Hepatic stellate cell (primary cell): ENCODE measurements around the gene NBDY.
"Not testable (repeated sequence)": the region's sequence is repeated elsewhere in the genome, so short reads cannot be mapped to it uniquely, and the experiment has no call there.

Experiments used
- DNase-seq: peaks from one replicate; pipeline ENCODE4 v3.0.0; 2011; ENCODE audit warnings: low spot score

NBDY gene

DNA sequence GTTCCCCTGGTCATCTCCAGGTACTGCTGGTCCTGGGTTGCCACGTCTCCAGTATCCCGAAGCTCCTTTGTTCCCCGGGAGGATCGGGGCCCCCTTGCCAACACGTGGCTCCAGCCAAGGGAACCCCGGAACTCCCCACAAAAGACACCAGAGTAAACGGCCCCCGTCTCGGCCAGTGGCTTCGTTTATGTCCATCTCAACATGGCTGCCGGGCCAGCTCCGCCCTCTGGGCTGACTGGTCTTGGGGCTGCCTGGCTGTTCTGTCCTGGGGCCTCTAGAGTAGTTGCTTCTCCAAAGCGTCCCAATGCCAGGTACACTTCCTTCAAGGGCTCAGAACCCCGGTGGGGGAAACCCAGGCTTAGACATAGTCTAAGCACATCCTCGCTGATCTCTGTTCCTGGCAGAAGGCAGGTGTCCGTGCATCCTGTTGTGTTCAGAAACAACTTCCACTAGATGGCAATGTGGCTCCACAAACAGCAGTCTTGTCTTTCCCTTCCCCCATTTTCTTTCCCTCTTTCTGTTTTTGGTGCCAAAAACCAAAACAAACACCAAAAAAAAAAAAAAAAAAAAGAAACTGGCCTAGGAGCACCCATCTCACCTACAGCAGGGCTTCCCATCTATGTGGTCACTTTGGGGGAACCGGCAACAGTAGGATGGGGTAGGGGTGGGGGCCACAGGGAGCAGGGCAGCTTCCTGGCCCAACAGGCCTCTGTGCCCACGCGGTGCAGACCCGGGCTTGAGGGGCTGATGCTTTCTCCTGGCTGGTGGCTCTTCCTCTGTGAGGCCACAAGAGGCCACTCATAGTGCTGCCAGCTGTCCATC, 35.3 kb downstream of the NBDY start:
- peak; percentile 83 for DNase-seq

DNA sequence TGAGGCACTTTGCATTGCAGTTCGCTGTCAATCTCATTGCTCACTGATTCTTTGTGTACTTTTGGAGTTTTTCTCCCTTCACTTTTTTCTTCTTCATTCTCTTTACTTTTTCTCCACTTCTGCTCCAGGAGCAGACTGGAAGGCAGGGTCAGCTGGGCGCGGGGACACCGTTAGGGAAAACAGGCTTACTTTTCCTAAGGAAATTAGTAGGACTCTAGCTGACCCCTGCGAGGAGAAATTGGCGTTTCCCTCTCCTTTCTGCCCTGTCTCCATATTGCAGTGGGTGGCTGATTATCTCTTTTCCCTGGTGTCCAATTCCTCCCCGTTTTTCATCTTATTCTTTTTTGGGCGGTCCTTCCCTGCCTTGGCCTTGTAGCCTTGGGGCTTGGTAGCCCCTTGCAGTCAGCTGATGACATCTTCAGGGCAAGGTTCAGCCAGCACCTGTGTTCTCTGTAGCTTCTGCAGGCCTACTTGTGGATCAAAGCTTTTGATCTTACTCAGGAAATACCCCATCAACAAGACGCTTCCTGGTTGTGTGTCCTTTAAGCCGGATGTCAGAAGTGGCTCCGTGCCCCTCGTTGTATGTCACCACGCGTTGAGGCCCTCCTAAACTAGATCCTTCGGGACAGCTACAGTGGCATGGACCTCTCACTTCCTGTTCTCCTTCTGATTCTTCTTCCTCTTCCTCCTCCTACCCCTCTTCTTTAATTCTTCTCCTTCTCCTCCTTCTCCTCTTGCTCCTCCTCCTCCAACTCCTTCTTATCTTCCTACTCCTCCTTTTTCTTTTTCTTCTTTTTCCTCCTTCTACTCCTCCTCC, 36.1 kb downstream of the NBDY start:
- DNase-seq = no peak

DNA sequence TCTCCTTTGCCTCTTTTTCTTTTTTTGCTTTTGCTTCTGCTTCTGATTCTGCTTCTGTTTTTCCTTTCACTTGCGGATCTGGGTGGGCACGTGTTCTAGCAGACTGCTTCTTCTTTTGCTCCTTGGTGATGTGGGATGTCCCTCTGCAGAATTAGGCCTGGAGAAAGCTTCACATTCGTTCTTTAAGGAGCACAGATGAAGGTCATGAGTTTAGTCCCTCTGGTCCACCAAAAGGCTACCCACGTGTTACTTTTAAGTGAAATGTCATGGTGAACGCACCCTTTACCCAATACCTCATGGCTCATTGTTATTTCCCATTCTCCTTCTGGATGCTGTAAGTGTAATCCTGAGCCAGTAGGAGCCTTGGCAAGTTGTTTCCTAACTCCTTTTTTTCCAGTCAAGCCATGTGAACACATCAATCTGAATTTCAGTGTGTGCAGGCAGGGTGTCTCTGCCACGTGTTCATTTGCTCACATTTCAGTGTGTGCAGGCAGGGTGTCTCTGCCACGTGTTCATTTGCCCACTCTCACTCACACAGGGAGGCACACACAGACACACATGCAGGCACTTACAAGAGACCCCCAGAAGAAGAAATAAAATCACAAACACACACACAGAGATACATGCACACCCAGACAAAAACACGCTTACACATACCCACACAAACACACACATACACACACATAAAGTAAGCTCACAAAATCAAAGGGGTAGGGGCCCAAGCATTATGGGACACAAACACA, 36.9 kb downstream of the NBDY start:
- no peak for DNase-seq

DNA sequence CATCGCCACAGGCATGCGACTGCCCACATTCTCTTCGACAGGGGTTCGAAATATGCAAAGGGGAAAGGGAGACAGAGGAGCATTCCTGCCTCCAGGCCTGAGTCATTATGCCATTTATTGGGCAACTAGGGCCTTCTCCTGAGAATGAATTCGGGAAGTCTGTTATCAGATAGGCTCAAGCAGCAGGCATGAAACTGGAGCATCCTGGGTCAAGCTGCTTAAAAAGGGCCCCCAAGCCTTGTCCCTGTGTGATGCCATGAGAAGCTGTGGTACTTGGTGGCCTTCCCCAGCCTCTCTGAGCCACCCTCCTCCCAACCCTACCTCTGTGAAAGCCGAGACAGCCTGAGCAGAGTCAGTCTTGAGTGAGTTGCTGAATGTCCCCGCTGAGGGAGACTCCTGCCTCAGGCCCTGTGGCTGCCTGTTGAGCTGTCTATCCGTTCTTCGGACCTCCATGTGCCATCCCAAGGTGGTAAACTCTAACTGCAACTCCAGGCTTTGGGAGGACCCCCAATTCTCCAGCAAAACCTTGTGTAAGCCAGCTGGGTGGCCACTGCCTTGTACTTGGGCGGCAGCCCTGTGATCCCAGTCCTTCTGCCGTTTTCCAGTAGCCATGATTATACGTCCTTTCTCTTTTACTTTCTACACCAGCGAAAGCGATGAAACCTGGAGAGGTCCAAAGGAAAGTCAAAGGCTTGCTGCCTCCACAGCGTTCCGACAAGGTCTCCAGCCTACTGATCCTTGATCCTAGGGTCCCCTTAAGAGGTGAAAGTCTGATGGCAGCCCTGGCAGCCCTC, 37.7 kb downstream of the NBDY start:
- DNase-seq = peak; percentile 56

DNA sequence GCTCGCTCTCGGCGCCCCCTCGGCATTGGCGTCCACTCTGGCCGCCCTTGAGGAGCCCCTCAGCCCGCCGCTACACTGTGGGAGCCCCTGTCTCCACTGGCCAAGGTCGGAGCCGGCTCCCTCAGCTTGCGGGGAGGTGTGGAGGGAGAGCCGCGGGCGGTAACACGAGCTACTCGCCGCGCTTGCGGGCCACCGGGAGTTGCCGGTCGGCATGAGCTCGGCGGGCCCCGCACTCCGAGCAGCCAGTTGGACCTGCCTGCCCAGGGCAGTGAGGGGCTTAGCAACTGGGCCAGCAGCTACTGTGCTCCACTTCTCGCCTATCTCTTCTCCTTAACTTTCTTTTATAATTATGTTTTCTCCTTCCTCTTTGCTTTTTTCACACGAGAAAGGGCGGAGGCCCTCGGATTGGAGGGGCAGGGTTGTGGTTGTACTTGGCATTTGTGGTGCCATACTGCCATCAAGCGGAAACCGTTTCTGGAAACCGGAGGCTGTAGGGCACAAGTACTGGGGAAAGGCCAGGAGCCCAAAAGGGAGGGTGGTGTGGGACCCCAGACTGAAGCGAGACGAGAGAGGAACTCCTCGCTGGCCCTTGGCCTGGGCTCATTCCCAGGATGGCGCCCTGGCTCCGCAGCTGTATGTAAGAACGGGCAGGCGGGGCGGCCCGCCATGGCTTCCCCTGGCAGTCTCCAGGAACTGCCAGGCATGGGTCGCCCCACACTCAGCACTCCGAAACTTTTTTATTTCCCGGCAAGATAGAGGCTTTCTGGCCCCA, 38.5 kb downstream of the NBDY start:
- not testable (repeated sequence) for DNase-seq

DNA sequence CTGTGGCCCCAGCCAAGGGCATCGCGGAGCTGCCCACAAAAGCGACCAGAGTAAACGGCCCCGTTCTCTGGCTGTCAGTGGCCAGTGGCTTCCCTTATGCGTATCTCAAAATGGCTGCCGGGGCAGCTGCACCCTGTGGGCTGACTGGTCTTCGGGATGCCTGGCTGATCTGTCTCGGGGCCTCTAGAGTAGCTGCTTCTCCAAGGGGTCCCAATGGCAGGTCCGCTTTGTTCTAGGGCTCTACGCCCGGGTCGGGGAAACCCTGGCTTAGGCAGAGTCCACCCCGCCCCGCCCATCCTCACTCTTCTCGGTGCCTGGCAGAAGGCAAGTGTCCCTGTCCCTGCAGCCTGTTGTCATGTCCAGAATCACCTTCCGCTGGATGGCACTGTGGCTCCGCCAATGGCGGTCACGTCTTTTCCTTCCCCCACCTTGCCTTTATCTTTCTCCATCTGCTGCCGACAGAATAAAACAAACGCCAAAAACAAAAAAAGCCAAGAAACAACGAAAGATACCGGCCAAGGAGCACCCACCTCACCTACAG, 39.1 kb downstream of the NBDY start:
- not testable (repeated sequence) for DNase-seq

DNA sequence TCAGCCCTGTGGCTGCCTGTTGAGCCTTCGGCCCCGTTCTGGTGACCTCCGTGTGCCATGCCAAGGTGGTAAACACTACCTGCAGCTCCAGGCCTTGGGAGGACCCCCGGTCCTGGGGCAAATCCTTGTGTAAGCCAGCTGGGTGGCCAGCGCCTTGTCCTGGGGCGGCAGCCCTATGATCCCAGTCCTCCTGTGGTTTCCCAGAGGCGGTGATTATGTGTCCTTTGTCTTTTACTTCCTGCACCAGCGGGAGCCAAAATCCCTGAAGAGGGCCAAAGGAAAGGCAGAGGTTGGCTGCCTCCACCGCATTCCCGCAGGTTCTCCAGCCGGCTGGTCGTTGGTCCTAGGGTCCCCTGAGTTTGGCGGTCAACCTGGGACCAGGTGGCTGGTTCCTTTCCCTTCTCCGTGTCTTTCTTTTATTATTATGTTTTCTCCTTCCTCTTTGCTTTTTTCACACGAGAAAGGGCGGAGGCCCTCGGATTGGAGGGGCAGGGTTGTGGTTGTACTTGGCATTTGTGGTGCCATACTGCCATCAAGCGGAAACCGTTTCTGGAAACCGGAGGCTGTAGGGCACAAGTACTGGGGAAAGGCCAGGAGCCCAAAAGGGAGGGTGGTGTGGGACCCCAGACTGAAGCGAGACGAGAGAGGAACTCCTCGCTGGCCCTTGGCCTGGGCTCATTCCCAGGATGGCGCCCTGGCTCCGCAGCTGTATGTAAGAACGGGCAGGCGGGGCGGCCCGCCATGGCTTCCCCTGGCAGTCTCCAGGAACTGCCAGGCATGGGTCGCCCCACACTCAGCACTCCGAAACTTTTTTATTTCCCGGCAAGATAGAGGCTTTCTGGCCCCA, 43.9 kb downstream of the NBDY start:
- DNase-seq = not testable (repeated sequence)

DNA sequence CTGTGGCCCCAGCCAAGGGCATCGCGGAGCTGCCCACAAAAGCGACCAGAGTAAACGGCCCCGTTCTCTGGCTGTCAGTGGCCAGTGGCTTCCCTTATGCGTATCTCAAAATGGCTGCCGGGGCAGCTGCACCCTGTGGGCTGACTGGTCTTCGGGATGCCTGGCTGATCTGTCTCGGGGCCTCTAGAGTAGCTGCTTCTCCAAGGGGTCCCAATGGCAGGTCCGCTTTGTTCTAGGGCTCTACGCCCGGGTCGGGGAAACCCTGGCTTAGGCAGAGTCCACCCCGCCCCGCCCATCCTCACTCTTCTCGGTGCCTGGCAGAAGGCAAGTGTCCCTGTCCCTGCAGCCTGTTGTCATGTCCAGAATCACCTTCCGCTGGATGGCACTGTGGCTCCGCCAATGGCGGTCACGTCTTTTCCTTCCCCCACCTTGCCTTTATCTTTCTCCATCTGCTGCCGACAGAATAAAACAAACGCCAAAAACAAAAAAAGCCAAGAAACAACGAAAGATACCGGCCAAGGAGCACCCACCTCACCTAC, 44.5 kb downstream of the NBDY start:
- not testable (repeated sequence) for DNase-seq

DNA sequence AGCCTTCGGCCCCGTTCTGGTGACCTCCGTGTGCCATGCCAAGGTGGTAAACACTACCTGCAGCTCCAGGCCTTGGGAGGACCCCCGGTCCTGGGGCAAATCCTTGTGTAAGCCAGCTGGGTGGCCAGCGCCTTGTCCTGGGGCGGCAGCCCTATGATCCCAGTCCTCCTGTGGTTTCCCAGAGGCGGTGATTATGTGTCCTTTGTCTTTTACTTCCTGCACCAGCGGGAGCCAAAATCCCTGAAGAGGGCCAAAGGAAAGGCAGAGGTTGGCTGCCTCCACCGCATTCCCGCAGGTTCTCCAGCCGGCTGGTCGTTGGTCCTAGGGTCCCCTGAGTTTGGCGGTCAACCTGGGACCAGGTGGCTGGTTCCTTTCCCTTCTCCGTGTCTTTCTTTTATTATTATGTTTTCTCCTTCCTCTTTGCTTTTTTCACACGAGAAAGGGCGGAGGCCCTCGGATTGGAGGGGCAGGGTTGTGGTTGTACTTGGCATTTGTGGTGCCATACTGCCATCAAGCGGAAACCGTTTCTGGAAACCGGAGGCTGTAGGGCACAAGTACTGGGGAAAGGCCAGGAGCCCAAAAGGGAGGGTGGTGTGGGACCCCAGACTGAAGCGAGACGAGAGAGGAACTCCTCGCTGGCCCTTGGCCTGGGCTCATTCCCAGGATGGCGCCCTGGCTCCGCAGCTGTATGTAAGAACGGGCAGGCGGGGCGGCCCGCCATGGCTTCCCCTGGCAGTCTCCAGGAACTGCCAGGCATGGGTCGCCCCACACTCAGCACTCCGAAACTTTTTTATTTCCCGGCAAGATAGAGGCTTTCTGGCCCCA, 49.3 kb downstream of the NBDY start:
- DNase-seq = not testable (repeated sequence)

DNA sequence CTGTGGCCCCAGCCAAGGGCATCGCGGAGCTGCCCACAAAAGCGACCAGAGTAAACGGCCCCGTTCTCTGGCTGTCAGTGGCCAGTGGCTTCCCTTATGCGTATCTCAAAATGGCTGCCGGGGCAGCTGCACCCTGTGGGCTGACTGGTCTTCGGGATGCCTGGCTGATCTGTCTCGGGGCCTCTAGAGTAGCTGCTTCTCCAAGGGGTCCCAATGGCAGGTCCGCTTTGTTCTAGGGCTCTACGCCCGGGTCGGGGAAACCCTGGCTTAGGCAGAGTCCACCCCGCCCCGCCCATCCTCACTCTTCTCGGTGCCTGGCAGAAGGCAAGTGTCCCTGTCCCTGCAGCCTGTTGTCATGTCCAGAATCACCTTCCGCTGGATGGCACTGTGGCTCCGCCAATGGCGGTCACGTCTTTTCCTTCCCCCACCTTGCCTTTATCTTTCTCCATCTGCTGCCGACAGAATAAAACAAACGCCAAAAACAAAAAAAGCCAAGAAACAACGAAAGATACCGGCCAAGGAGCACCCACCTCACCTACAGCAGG, 50.0 kb downstream of the NBDY start:
- DNase-seq = not testable (repeated sequence)

DNA sequence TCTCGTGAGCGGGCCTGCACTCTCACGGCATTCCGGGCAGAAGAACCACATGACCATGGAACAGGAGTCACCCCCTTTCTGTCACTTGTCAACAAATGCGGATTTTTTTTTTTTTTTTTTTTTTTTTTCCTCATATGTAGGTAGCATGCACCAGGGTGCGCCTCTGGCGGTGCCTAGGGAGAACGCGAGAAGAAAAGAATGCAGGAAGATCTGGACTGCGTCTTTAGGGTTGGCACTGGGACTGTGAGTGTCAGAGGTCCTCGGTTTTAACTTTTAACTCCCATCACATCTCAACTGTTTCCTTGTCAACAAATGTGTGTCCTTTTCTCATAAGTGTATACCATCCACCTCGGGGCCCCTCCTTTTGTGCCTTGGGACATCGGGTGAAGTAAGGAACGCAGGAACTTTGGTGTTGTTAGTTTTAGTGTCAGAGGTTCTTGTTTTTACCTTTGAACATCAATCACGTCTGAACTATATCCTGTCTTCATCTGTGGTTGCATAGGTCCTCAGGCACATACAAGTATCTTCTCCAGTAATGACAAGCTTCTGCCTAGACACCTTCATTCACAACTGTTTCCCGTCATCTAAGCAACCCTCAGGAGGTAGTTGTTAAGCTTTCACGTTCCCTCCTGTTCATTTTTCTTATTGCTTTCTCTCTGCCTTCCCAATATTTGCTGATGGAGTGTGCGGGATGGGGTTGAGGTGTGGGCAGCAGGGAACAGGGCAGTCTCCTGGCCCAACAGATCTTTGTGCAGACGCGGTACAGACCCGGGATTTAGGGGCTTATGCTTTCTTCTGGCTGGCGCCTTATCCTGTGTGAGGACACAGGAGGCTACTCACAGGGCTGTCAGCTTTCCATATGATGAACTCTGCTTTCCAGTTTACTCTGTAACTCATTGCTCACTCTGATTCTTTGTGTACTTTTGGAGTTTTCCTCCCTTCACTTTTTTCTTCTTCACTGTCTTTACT, 51.9 kb downstream of the NBDY start:
- not testable (repeated sequence) for DNase-seq

DNA sequence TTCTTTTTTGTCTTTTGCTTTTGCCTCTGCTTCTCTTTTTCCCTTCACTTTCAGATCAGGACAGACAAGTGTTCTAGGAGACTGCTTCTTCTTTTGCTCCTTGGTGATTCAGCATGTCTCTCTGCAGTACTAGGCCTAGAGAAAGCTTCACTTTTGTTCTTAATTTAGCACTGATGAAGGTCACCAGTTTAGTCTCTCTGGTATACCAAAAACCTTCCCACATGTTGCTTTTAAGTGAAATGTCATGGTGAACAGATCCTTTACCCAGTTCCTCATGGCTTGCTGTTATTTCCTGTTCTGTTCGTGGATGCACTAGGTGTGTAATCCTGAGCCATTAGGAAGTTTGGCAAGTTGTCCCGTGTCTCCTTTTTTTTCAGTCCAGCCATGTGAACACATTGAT, 53.3 kb downstream of the NBDY start:
- DNase-seq = no peak

DNA sequence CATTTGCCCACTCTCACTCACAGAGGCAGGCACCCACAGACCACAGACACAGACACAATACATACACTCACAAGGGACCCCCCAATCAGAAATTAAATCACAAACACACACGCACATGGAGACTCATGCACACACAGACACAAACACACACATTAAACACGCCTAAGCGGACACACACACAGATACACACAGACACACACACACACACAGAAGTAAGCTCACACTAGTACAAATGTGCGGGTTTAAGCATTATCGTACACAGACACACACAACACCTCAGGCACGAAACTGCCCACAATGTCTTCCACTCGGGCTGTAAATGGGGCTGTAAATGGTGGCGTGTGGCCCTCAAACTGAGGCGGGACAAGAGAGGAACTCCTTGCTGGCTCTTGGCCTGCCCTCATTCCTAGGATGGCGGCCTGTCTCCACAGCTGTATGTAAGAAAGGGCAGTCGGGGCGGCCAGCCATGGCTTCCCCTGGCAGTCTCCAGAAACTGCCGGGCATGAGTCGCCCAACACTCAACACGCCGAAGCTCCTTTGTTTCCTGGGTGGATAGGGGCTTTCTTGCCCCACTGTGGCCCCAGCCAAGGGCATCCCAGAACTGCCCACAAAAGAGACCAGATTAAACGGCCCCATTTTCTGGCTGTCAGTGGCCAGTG, 53.9 kb downstream of the NBDY start:
- DNase-seq = no peak

DNA sequence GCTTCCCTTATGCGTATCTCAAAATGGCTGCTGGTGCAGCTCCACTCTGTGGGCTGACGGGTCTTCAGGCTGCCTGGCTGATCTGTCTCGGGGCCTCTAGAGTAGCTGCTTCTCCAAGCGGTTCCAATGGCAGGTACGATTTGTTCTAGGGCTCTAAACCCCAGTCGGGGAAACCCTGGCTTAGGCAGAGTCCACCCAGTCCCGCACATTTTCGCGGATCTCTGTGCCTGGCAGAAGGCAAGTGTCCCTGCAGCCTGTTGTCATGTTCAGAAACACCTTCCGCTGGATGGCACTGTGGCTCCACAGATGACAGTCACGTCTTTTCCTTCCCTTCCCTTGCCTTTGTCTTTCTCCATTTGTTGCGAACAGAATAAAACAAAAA, 54.4 kb downstream of the NBDY start:
- no peak for DNase-seq

DNA sequence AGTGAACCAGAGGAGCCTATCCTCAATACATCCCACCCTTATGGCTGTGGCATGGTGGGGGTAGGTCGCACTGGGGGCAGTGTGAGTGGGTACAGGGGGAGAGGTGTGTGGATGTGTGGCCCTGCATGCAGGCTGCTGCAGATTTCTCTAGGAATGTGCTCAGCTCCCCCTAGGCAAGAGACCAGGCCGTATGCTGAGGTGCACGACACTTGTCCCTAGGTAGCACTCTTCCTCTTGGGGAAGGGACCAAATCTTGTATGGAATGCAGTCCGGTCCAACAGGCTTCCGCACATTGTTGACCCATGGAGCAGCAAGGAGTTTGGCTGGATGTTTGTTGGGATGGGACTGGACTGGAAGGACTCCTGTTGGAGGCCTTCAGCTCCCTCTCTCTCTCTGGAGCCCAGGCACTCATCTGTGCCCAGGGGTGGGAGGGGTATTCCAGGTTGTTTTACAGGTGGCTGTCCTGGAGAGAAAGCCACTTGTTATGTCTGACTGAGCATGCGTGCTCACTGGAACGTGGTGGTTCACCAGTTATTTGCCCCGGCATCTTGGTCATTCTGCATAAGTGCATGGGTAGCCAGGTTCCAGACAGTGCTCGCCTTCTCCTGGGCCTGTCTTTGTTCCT, 55.1 kb downstream of the NBDY start:
- no peak for DNase-seq

DNA sequence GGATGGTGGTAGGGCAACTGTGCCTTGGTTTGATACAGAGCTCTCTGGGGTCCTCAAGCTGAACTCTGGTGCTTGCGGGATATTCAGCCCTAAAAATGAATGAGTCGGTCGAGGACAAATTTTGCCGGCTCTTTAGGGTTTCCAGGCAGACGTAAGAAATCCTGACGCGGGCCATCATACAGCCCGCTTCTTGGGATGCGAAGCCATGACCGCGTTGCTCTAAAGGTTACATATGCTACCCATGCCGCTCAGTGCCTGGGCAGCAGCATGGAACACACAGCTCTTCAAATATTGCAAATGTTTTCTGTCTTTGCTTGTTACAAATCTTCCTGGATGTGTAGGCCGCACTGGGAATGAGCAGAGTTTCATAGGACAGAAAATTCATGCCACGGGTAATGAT, 55.6 kb downstream of the NBDY start:
- no peak for DNase-seq
